Liver (tissue), 9 donors: ENCODE measurements around the gene OGFOD1. TPM values are rescaled to one million over a fixed set of nuclear protein-coding genes. Genes with fewer than 3 reads are reported as not detected.

Source experiments
- DNase-seq: peaks from one replicate; pipeline ENCODE4 v3.0.0-alpha.2; 2017; ENCODE audit warnings: low spot score
- H3K27ac ChIP-seq, 2 donors: one replicate each; pipeline ENCODE4 v1.7.0; 2013; ENCODE audit warnings: inconsistent platforms in 2 of 2, low read length in 2 of 2, control low read depth in 1 of 2, low read depth in 1 of 2, mild to moderate bottlenecking in 1 of 2
- H3K27me3 ChIP-seq, 4 donors: one replicate each; pipeline versions ENCODE4 v1.6.1 to v1.7.0; 2013; ENCODE audit warnings: low read length in 3 of 4, inconsistent platforms in 1 of 4, mild to moderate bottlenecking in 1 of 4, moderate library complexity in 1 of 4; ENCODE audit not compliant: control insufficient read depth in 4 of 4, insufficient read depth in 4 of 4
- H3K36me3 ChIP-seq, 4 donors: one replicate each; pipeline versions ENCODE4 v1.6.1 to v1.7.0; 2013; ENCODE audit warnings: low read length in 3 of 4, mild to moderate bottlenecking in 3 of 4, low read depth in 1 of 4, moderate library complexity in 1 of 4; ENCODE audit not compliant: control insufficient read depth in 4 of 4, insufficient read depth in 3 of 4
- H3K4me1 ChIP-seq, 4 donors: one replicate each; pipeline versions ENCODE4 v1.6.1 to v1.7.0; 2013; ENCODE audit warnings: low read length in 3 of 4, mild to moderate bottlenecking in 3 of 4, moderate library complexity in 1 of 4; ENCODE audit not compliant: control insufficient read depth in 4 of 4, insufficient read depth in 4 of 4
- H3K4me3 ChIP-seq, 3 donors: one replicate each; pipeline versions ENCODE4 v1.6.1 to v1.7.0; 2013; ENCODE audit warnings: low read length in 3 of 3, control low read depth in 1 of 3, low read depth in 1 of 3, mild to moderate bottlenecking in 1 of 3
- H3K9ac ChIP-seq, 2 donors: one replicate each; pipeline ENCODE4 v1.7.0; 2013; ENCODE audit warnings: low read length in 2 of 2, mild to moderate bottlenecking in 2 of 2, moderate library complexity in 2 of 2, control low read depth in 1 of 2, low read depth in 1 of 2
- H3K9me3 ChIP-seq, 4 donors: one replicate each; pipeline versions ENCODE4 v1.6.1 to v1.7.0; 2013; ENCODE audit warnings: low read length in 3 of 4; ENCODE audit not compliant: control insufficient read depth in 4 of 4
- ATF3 ChIP-seq: IDR thresholded peaks from 2 replicates; pipeline ENCODE4 v1.6.1; 2016; ENCODE audit warnings: antibody characterized with exemption
- CTCF ChIP-seq: fragments of 150-350 bp; IDR thresholded peaks from 2 replicates; pipeline ENCODE4 v1.5.1; 2017; ENCODE audit warnings: improper control_type of control experiment, low read depth, low read length; ENCODE audit not compliant: missing input control
- EGR1 ChIP-seq, 2 donors: IDR thresholded peaks; 2 replicates each; pipeline ENCODE4 v1.6.1; 2016 to 2018; ENCODE audit warnings: antibody characterized with exemption in 2 of 2, low read depth in 2 of 2
- FOXA1 ChIP-seq: IDR thresholded peaks from 2 replicates; pipeline ENCODE4 v1.6.1; 2016; ENCODE audit warnings: antibody characterized with exemption
- FOXA2 ChIP-seq: IDR thresholded peaks from 2 replicates; pipeline ENCODE4 v1.6.1; 2016; ENCODE audit warnings: antibody characterized with exemption
- GABPA ChIP-seq, 2 donors: IDR thresholded peaks in 1 of 2; conservative IDR thresholded peaks in 1 of 2; 2 replicates each; pipeline ENCODE4 v1.6.1; 2016; ENCODE audit warnings: antibody characterized with exemption in 2 of 2, mild to moderate bottlenecking in 1 of 2, moderate library complexity in 1 of 2
- HNF4A ChIP-seq, 2 donors: conservative IDR thresholded peaks; 2 replicates each; pipeline ENCODE4 v1.6.1; 2016; ENCODE audit warnings: antibody characterized with exemption in 2 of 2, mild to moderate bottlenecking in 2 of 2
- HNF4G ChIP-seq: IDR thresholded peaks from 2 replicates; pipeline ENCODE4 v1.6.1; 2016; ENCODE audit warnings: antibody characterized with exemption
- JUND ChIP-seq, 2 donors: IDR thresholded peaks; 2 replicates each; pipeline ENCODE4 v1.6.1; 2016; ENCODE audit warnings: antibody characterized with exemption in 2 of 2
- NR2F2 ChIP-seq: IDR thresholded peaks from 2 replicates; pipeline ENCODE4 v1.6.1; 2016; ENCODE audit warnings: antibody characterized with exemption
- RAD21 ChIP-seq, 2 donors: IDR thresholded peaks; 2 replicates each; pipeline ENCODE4 v1.6.1; 2016; ENCODE audit warnings: antibody characterized with exemption in 2 of 2, mild to moderate bottlenecking in 2 of 2
- REST ChIP-seq: IDR thresholded peaks from 2 replicates; pipeline ENCODE4 v1.6.1; 2016; ENCODE audit warnings: antibody characterized with exemption, mild to moderate bottlenecking
- RXRA ChIP-seq, 2 donors: IDR thresholded peaks; 2 replicates each; pipeline ENCODE4 v1.6.1; 2017 to 2018; ENCODE audit warnings: antibody characterized with exemption in 2 of 2, mild to moderate bottlenecking in 1 of 2
- SP1 ChIP-seq: IDR thresholded peaks from 2 replicates; pipeline ENCODE4 v1.6.1; 2018; ENCODE audit warnings: antibody characterized with exemption, mild to moderate bottlenecking
- TAF1 ChIP-seq: conservative IDR thresholded peaks from 2 replicates; pipeline ENCODE4 v1.6.1; 2016; ENCODE audit warnings: antibody characterized with exemption, mild to moderate bottlenecking
- YY1 ChIP-seq: IDR thresholded peaks from 2 replicates; pipeline ENCODE4 v1.6.1; 2016; ENCODE audit warnings: antibody characterized with exemption, mild to moderate bottlenecking
- WGBS: extraction: QIAGEN DNeasy Blood & Tissue Kit; methylation state at CpG from one replicate; pipeline ENCODE4 v1.1.7; 2013; 5-methylcytosine and 5-hydroxymethylcytosine counted together
- polyA plus RNA-seq, 2 donors: library from polyadenylated mRNA; stranded (reverse) in 1 of 2; unstranded in 1 of 2; fragments of 200-250 nt in 1 of 2; fragments of >200 nt in 1 of 2; fragmentation: Nextera tagmentation in 1 of 2; extraction: Ambion mirVana in 1 of 2; gene quantifications; one replicate each; pipeline versions ENCODE4 v1.2.1 to v1.2.3, GENCODE V29; 2013 to 2015
- total RNA-seq, 2 donors: library from RNA; depleted of rRNA; stranded (reverse); fragments of >200 nt; gene quantifications; one replicate each; pipeline ENCODE4 v1.2.3, GENCODE V29; 2014
- TF ChIP-seq, protein P1 (sequence below): IDR thresholded peaks from 2 replicates; pipeline ENCODE4 v1.6.1; 2016; ENCODE audit warnings: antibody characterized with exemption
- TF ChIP-seq, protein P2 (sequence below): IDR thresholded peaks from 2 replicates; pipeline ENCODE4 v1.6.1; 2016; ENCODE audit warnings: antibody characterized with exemption
- donor health status: healthy.
- donor health status: healthy.
- donor health status: healthy.
- donor health status: healthy.
- donor health status: healthy.

Gene OGFOD1
- total and polyA plus RNA-seq, 4 donors = 15.5 to 40.2 (median 21.2) TPM

DNA sequence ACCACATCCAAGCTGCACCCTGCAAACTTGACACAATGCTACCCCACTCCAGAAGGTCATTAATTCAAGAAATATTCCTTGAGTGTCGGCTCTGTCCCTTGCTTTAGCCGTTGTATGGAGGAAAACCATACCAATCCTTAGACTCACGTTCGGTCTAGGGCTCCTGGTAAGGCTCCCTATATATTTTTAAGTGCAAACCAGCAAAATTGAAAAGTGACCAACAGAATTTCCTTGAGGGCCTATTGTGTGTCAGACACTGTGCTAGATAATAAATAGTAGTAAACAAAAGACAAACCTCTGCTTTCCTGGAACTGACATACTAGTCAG lies 68.9 kb downstream of the OGFOD1 start:
- Histone ChIP-seq H3K27me3 (no peaks in the 10 kb centered on the region), H3K4me3 (peak overlapping the region; percentile 84 to 99 (median 92)), H3K4me1 (peaks cover 5 to 13% (median 8%) of the 10 kb centered on the region in 4 donors), H3K9ac (peak overlapping the region; percentile 39 to 47), H3K36me3 (no peaks in the 10 kb centered on the region), H3K27ac (peak overlapping the region; percentile 83 to 94), H3K9me3 (no peaks in the 10 kb centered on the region)
- TF ChIP-seq EGR1 (IDR thresholded peaks at IDR 0.05; ENCODE audit: low read depth in 2 of 2) (no peak), RXRA (IDR thresholded peaks at IDR 0.05) (no peak), CTCF (no peak), RAD21 (IDR thresholded peaks at IDR 0.05) (no peak), FOXA2 (no peak), ATF3 (no peak), REST (no peak), NR2F2 (no peak), GABPA (IDR thresholded peaks at IDR 0.05 in 1 of 2, conservative IDR thresholded peaks at IDR 0.05 in 1 of 2) (no peak), SP1 (no peak), JUND (IDR thresholded peaks at IDR 0.05) (no peak), HNF4A (conservative IDR thresholded peaks at IDR 0.05) (no peak), TAF1 (no peak), FOXA1 (no peak), YY1 (no peak), HNF4G (no peak)
- TF ChIP-seq, protein P1, sequence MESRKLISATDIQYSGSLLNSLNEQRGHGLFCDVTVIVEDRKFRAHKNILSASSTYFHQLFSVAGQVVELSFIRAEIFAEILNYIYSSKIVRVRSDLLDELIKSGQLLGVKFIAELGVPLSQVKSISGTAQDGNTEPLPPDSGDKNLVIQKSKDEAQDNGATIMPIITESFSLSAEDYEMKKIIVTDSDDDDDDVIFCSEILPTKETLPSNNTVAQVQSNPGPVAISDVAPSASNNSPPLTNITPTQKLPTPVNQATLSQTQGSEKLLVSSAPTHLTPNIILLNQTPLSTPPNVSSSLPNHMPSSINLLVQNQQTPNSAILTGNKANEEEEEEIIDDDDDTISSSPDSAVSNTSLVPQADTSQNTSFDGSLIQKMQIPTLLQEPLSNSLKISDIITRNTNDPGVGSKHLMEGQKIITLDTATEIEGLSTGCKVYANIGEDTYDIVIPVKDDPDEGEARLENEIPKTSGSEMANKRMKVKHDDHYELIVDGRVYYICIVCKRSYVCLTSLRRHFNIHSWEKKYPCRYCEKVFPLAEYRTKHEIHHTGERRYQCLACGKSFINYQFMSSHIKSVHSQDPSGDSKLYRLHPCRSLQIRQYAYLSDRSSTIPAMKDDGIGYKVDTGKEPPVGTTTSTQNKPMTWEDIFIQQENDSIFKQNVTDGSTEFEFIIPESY = no peak
- TF ChIP-seq, protein P2, sequence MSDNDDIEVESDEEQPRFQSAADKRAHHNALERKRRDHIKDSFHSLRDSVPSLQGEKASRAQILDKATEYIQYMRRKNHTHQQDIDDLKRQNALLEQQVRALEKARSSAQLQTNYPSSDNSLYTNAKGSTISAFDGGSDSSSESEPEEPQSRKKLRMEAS = no peak
- WGBS = 28% methylated on average over 4 of the region's 4 CpGs
- no peak for DNase-seq
